Measurements from ENCODE around the gene DPP6. TPM values are rescaled to one million over a fixed set of nuclear protein-coding genes. Genes with fewer than 3 reads are reported as not detected.
A peak's percentile ranks its signal among the peaks of the same experiment; 100 is the strongest.

The DPP6 gene
- total and polyA plus RNA-seq, 2 of the 8 experiments (the other 6 are each of a cell fraction or from before 2014, with no cell fraction given), result 4.7 to 6.8 TPM

DNA sequence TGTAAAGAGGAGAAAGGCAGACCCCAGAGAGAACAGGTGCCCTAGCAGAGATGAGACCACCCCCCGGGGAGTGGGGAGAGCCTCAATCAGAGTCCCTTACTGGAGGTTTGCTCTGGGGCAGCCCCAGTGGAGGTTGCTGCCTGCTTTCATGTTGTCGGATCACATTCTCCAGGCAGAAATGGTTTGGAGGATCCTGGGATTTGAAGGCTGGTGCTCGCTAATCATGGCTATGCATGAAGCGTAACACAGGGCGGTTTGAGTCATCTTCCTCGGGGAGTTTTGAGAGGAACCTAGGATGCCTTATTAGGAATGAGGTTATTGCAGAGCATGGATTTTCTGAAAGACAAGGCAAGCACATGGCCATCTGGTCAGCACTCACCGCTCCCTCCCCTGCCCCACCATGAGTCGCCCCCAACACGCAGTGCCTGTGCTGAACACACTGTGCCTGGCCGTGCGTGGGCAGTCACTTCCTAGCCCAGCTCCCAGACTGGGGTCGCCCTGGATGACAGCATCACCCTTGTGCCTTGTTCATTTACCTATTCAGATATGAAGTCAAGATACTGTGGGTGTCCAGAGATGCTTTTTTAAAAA lies 319.9 kb downstream of the DPP6 start:
- H3K9me3 ChIP-seq (ENCODE audit: insufficient read depth in 2 of 2, low read depth in 1 of 2, low read length in 1 of 2), result no peaks in the 10 kb centered on the region
- 88% methylated on average over 12 of the region's 12 CpGs; no CpG with 5 or more reads in 1 of the 2 experiments for WGBS, 2 experiments (ENCODE audit: extremely low coverage in 1 of 2, insufficient coverage in 1 of 2, insufficient read length in 1 of 2, insufficient replicate concordance in 2 of 2, low coverage in 1 of 2, low lambda C conversion rate in 2 of 2, missing lambda C conversion rate in 1 of 2)
- no peak overlapping the region for H2AFZ ChIP-seq (ENCODE audit: low read length)
- H3K27ac ChIP-seq (ENCODE audit: low read depth, low read length), result no peak overlapping the region
- no peaks in the 10 kb centered on the region for H3K23me2 ChIP-seq (ENCODE audit: low read depth, low read length)
- no peaks in the 10 kb centered on the region for H3K79me2 ChIP-seq (ENCODE audit: control insufficient read depth in 1 of 2, insufficient read depth in 2 of 2, low read length in 2 of 2)
- no peak overlapping the region for H2BK20ac ChIP-seq (ENCODE audit: low read length)
- H2BK120ac ChIP-seq (replicated peaks; ENCODE audit: low read depth, low read length), result no peak overlapping the region
- 0 out of 2 replicates have a peak overlapping the region, but pooled peaks have one; percentile 31 for H2BK12ac ChIP-seq (ENCODE audit: low read depth, low read length)
- POLR2A ChIA-PET (ENCODE audit: partially characterized antibody), result no interaction called here
- no peak overlapping the region for H3K23ac ChIP-seq (ENCODE audit: insufficient read length)
- no peaks in the 10 kb centered on the region for H3K27me3 ChIP-seq (replicated peaks in 1 of 4; ENCODE audit: control insufficient read depth in 3 of 4, extremely low read depth in 1 of 4, insufficient read depth in 3 of 4, low read length in 3 of 4)
- no peak overlapping the region for H2BK5ac ChIP-seq (ENCODE audit: low read depth, low read length)
- H2AK5ac ChIP-seq (ENCODE audit: low read depth, low read length), result no peak overlapping the region
- H3K9ac ChIP-seq (replicated peaks in 1 of 4; ENCODE audit: extremely low read depth in 1 of 4, low read depth in 3 of 4, low read length in 3 of 4), result no peak overlapping the region
- no peak overlapping the region for H3K4ac ChIP-seq (replicated peaks; ENCODE audit: insufficient read length, low read depth, low read length)
- no peaks in the 10 kb centered on the region for H4K20me1 ChIP-seq (replicated peaks in 1 of 2; ENCODE audit: control insufficient read depth in 1 of 2, insufficient read depth in 2 of 2, low read length in 2 of 2)
- H4K91ac ChIP-seq (replicated peaks; ENCODE audit: insufficient read length, low read length), result no peak overlapping the region
- no peak overlapping the region for H4K8ac ChIP-seq (ENCODE audit: extremely low read depth, insufficient read depth, low read length)
- no peak overlapping the region for H3K56ac ChIP-seq (replicated peaks; ENCODE audit: insufficient read length, low read depth, low read length)
- CTCF ChIA-PET (ENCODE audit: partially characterized antibody), result interaction anchor here (0.8 to 0.9 kb wide), 2 partner anchors 14 to 276 kb away, joined by 3 read pairs; no protein-coding TSS in a partner anchor
- FAIRE-seq (no peak), DNase-seq (ENCODE audit: low read depth in 1 of 2, low spot score in 2 of 2) (peak in 1 of 2 experiments; percentile 48)
- H4K5ac ChIP-seq (ENCODE audit: insufficient read length, low read depth, low read length), result no peak overlapping the region
- no peak overlapping the region for H2BK15ac ChIP-seq (ENCODE audit: low read length)
- no peak overlapping the region for H3K14ac ChIP-seq (ENCODE audit: insufficient read length)
- H3K4me2 ChIP-seq (ENCODE audit: insufficient read depth in 1 of 2, low read depth in 2 of 2, low read length in 2 of 2), result no peak overlapping the region; a peak in 1 of 4 replicates
- H3K4me1 ChIP-seq (replicated peaks in 1 of 4; ENCODE audit: control insufficient read depth in 3 of 4, insufficient read depth in 4 of 4, low read length in 3 of 4), result peaks cover 3 to 10% (median 7%) of the 10 kb centered on the region in 4 experiments; a peak in 6 of 7 replicates
- no peak overlapping the region for H3K18ac ChIP-seq (ENCODE audit: extremely low read depth, low read length)
- no peaks in the 10 kb centered on the region for H3K36me3 ChIP-seq (ENCODE audit: control insufficient read depth in 2 of 4, insufficient read depth in 4 of 4, low read length in 3 of 4)
- no peak overlapping the region for H3K4me3 ChIP-seq (ENCODE audit: extremely low read depth in 1 of 4, insufficient read depth in 2 of 4, low read depth in 3 of 4, low read length in 4 of 4)
- no peaks in the 10 kb centered on the region for H3K79me1 ChIP-seq (ENCODE audit: low read depth, low read length)
- TF ChIP-seq ASH2L (IDR thresholded peaks at IDR 0.05; ENCODE audit: low read length), result no peak
- TF ChIP-seq SP4 (IDR thresholded peaks at IDR 0.05; ENCODE audit: low read length), result no peak
- TF ChIP-seq RAD21 (IDR thresholded peaks at IDR 0.05 in 1 of 2, conservative IDR thresholded peaks at IDR 0.05 in 1 of 2; ENCODE audit: low read depth in 2 of 2, low read length in 2 of 2), result no peak
- no peak for TF ChIP-seq JUND (IDR thresholded peaks at IDR 0.05; ENCODE audit: low read length)
- TF ChIP-seq, protein P1, sequence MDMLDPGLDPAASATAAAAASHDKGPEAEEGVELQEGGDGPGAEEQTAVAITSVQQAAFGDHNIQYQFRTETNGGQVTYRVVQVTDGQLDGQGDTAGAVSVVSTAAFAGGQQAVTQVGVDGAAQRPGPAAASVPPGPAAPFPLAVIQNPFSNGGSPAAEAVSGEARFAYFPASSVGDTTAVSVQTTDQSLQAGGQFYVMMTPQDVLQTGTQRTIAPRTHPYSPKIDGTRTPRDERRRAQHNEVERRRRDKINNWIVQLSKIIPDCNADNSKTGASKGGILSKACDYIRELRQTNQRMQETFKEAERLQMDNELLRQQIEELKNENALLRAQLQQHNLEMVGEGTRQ (IDR thresholded peaks at IDR 0.05; ENCODE audit: low read length), result no peak
- no peak for TF ChIP-seq JUN (IDR thresholded peaks at IDR 0.05; ENCODE audit: low read depth, low read length)
- no peak for TF ChIP-seq SP2 (IDR thresholded peaks at IDR 0.05; ENCODE audit: low read length)
- no peak for TF ChIP-seq CREB1 (IDR thresholded peaks at IDR 0.05)
- TF ChIP-seq, protein P2, sequence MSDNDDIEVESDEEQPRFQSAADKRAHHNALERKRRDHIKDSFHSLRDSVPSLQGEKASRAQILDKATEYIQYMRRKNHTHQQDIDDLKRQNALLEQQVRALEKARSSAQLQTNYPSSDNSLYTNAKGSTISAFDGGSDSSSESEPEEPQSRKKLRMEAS (IDR thresholded peaks at IDR 0.05), result no peak
- TF ChIP-seq ZNF274 (IDR thresholded peaks at IDR 0.05; ENCODE audit: borderline replicate concordance, extremely low read depth, low read length), result no peak
- TF ChIP-seq GABPA (IDR thresholded peaks at IDR 0.05; ENCODE audit: borderline replicate concordance, insufficient read depth, low read length), result no peak
- no peak for TF ChIP-seq TCF12 (IDR thresholded peaks at IDR 0.05; ENCODE audit: low read depth, low read length)
- no peak for TF ChIP-seq CTBP2 (IDR thresholded peaks at IDR 0.05; ENCODE audit: borderline replicate concordance, insufficient read depth, insufficient read length, low read length)
